HFF-Myc (cell line): ENCODE results near the gene BACH2.

Experiments used
- DNase-seq: peaks from one replicate; pipeline ENCODE4 v3.0.0-alpha.2; 2011; ENCODE audit warnings: low read depth; ENCODE audit errors: extremely low read depth
- H3K4me3 ChIP-seq: replicated peaks from 2 replicates; pipeline ENCODE4 v1.5.1; 2011; ENCODE audit warnings: low read depth, mild to moderate bottlenecking, control low read depth, low read length
- TF ChIP-seq, protein P1 (sequence below): IDR thresholded peaks from 2 replicates; pipeline ENCODE4 v1.5.1; 2012; ENCODE audit warnings: mild to moderate bottlenecking, low read depth, low read length, control low read depth; ENCODE audit errors: missing control alignments

The BACH2 gene

DNA sequence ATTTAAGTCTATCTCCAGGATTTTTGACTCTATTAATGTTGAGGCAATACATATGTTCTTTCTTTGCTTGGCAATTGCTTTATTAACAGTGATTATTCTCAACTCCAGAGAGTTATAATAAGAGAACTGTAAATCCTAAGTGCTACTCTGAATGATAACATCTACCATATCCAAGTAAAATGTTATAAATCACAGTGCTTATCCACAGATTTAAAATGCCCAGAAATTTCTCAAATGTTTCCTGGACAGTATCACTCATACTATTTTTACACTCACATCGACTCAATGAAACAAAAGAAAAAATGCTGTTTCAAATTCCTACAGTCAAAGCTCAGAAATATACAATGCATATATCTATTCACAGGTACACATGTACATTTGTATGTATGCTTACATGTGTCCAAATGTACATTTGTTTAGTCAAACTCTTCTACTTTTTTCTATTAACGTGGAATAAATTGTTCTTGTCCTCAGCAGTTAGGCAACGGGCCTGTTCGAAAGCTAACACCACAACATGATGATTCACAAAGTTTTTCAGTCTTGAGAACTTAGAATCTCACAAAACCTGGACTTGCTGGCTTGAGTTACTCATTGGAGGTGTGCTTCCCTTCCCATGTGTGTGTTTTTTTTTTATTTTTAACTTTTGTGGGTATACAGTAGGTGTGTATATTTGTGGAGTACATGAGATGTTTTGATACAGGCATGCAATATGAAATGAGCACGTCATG lies 209.4 kb downstream of the BACH2 start:
- H3K4me3 ChIP-seq, result no peak overlapping the region
- DNase-seq, result no peak
- TF ChIP-seq, protein P1, sequence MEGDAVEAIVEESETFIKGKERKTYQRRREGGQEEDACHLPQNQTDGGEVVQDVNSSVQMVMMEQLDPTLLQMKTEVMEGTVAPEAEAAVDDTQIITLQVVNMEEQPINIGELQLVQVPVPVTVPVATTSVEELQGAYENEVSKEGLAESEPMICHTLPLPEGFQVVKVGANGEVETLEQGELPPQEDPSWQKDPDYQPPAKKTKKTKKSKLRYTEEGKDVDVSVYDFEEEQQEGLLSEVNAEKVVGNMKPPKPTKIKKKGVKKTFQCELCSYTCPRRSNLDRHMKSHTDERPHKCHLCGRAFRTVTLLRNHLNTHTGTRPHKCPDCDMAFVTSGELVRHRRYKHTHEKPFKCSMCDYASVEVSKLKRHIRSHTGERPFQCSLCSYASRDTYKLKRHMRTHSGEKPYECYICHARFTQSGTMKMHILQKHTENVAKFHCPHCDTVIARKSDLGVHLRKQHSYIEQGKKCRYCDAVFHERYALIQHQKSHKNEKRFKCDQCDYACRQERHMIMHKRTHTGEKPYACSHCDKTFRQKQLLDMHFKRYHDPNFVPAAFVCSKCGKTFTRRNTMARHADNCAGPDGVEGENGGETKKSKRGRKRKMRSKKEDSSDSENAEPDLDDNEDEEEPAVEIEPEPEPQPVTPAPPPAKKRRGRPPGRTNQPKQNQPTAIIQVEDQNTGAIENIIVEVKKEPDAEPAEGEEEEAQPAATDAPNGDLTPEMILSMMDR, result no peak

DNA sequence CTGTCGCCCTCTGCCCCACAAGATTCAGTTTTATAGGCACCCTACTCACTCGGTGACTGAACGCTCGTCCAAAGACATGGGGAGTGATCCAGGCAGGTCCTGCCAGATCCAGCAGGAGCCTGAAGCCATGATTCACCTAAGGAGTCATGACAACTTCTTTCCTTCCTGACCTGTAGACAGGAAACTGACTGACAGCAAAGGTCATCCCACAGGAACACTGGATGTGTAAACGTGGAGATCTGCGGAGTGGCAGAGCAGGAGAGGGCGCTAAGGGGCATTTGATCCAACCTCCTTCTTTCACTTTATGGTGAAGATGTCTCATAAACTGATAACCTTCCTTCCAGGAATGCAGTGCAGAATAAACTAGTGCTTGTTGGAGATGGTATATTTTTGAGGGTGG lies 210.1 kb downstream of the BACH2 start:
- H3K4me3 ChIP-seq, result no peak overlapping the region
- no peak for DNase-seq
- TF ChIP-seq, protein P1, result no peak

DNA sequence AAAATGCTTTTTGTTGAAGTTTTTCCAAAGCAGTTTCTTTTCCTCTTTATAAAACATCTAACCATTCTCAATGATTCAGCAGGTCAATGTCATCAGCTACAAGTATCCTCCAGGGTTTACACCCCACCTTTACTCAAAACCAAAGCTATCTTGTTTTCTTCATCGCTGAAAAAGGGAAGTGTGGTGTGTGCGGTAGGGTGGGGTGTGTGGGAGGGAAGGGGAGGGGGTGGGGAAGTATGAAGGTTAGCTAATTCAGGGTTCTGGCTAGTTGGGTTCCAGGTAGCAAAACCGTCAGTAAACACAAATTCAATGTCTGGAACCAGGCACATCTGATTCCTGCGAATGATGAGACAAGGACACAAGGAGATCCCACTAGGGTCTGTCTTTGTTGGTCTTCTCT lies 212.8 kb downstream of the BACH2 start:
- H3K4me3 ChIP-seq, result no peak overlapping the region
- TF ChIP-seq, protein P1, result no peak
- no peak for DNase-seq

DNA sequence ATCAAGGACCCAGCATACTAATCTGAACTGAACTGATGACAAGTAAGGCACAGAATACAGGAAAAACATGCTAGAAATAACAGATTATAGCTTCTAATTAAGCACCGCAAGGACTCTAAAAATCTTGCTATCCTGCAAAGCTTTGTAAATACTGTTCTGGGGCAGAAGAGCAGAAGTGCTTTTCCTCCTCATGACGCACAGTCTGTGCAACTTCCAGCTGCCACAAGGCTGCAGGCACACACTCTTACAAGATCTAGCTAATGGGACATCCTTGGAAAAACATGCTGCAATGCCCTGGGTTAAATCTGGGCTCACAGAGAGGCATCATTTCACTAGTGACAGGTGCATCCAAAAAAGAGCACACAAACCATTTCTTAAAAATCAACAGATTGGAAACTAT lies 213.8 kb downstream of the BACH2 start:
- DNase-seq, result no peak
- no peak overlapping the region for H3K4me3 ChIP-seq
- TF ChIP-seq, protein P1, result no peak

DNA sequence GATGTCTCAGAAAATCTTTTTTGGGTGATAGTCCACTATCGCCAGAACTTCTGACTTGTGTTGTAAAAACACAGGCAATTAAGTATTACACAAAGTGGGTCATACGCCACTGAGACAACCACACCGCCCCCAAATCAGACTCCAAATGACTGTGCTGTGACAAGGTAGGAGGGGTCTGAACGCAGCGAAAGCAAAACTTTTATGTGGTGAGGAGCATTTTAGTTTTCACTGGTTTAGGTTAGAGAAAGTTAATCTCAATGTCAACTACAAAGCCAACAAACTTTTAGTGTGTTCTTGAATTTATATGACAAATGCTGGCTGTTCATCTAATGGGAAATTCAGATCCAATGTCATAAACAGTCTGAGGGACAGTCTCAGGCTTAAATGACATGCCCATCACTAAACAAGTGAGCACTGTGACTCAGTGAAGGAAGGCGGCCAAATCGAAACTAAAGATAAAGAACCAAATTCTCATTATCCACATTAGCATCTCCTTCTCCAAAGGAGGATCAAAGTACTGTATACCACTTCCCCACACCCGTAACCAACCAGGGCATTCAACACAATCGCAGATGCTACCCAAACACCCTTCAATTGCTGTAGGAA lies 215.7 kb downstream of the BACH2 start:
- no peak overlapping the region for H3K4me3 ChIP-seq
- TF ChIP-seq, protein P1, result no peak
- DNase-seq, result no peak

DNA sequence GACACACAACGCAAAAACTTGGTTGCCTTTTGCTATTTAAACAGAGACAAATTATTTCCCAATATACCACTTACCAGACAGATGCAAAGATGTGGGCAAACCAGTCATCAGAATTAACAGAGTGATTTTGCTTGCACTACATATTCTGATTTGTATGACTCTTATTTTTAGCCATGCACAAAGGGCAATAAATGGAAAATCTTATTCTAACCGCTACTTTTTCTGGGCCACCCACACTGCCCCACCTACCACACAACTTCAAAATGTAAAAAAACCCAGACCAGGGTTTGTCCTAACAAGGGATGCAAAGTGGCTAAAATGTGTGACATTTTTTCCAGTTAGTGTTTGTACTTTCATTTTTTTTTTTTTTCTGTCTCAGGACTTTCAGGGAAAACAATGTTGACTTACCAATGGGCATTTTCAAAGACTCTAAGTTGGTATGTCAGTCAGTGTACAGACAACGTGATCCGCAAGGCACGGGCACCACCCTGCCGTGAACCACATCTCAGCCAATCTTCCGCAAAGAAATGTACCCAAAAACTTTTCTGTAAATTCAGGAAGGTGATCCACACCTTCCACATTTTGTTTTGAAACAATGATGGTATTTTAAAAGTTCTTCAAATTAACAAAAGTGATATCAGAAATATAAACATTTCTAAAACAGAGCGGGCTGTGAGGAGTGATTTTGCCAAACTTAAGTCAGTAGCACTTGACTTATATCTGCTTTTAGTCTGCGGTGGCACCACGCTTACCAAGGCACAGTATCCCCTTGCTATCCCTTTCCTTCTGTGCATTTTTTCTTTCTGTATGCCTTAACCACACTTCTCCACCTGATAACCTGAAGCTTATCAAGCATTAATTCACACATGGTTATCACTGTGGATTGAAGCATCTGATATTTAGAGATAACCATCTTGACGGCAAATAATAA lies 216.8 kb downstream of the BACH2 start:
- H3K4me3 ChIP-seq, result no peak overlapping the region
- TF ChIP-seq, protein P1, result no peak
- DNase-seq, result no peak
